Body of pancreas (tissue), 4 donors: ENCODE results near the gene SPO11.

Experiments
- CTCF ChIP-seq, 7 experiments: fragments of 450-650 bp in 4 of 7; fragments of 200-600 bp in 3 of 7; sonication (generic) in 3 of 7; IDR thresholded peaks; one replicate each; pipeline ENCODE4 v1.5.1; 2016 to 2019; ENCODE audit warnings: antibody characterized with exemption in 7 of 7
- POLR2A ChIP-seq, 3 donors: fragments of 450-650 bp; IDR thresholded peaks; one replicate each; pipeline ENCODE4 v1.6.1; 2016; ENCODE audit warnings: antibody characterized with exemption in 3 of 3, mild to moderate bottlenecking in 2 of 3

- TF ChIP-seq CTCF (IDR thresholded peaks at IDR 0.05) (no peak), POLR2A (IDR thresholded peaks at IDR 0.05) (no peak)
Measured at GRCh38 chr20:57341663-57342062, 12.1 kb downstream of the SPO11 start.
